Activated naive CD4-positive, alpha-beta T cell treated with Interleukin-2 at 50 U/mL for 16 hours (primary cell): ENCODE measurements around the gene RPLP1.

Source experiments
- DNase-seq: peaks from one replicate; pipeline ENCODE4 v3.0.0-alpha.2; 2020

The RPLP1 gene

DNA sequence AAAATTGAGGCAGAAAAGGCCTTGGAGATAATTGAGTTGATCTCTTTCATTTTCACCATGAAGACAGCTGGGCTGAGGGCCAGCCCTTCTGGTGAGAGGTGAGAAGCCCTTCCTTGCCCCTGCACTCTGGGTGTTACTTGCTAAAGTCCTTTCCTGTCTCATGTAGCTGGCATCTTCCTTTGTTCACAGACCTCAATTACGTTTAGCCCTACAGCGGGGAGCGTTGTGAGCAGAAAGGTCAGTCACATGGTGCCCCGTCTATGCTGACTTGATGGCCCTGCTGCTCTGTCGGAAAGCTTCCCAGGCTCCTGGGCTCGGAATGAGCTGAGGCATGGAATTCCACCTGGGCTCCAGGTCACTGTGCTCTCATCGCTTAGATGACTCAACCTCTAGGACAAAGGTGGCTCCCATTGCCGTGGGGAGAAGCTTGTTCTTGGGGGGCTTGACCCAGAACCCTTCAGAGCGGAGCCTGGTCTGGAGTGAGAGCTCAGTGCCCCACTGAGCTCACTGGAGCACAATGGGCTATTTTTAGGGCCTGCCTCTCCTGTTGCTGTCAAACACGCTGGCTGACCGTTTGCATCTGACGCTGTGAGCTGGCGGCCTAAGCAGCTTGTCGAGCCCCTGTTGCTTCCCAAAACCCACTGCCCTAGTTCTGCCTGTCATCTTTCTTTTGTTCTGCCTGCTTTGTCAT lies 47.0 kb downstream of the RPLP1 start:
- no peak for DNase-seq

DNA sequence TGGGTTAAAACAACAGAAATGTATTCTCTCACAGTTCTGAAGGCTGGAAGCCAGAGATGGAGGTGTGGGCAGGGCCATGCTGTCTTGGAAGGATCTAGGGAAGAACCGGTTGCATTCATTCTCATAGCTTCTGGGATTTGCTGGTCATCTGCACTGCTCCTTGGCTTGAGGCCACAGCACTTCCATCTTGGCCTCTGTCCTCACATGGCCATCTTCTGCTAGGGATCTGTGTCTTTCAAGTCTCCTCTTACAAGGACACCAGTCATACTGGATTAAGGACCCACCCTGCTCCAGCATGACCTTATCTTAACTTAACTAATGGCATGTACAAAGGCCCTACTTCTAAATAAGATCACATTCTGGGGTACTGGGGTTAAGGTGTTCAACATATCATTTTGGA lies 47.7 kb downstream of the RPLP1 start:
- DNase-seq = no peak

DNA sequence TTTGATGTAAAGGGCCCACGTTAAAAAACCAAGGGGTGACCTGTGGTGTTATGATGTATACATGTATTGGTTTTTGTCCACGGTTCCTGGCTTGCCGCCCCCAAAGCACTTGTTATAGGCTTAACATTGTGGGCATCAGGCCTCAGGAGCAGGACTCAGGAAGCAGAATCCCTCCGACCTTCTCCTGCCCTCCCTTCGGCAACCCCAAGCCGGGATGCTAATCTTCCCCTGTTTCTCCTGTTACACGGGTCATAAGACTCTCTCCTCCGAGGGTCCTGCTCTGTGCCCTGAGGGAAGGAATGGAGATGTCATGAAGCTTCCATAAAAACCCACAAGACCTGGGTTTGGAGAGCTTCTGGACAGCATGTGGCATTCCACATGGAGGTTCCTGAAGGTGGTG lies 48.8 kb downstream of the RPLP1 start:
- no peak for DNase-seq

DNA sequence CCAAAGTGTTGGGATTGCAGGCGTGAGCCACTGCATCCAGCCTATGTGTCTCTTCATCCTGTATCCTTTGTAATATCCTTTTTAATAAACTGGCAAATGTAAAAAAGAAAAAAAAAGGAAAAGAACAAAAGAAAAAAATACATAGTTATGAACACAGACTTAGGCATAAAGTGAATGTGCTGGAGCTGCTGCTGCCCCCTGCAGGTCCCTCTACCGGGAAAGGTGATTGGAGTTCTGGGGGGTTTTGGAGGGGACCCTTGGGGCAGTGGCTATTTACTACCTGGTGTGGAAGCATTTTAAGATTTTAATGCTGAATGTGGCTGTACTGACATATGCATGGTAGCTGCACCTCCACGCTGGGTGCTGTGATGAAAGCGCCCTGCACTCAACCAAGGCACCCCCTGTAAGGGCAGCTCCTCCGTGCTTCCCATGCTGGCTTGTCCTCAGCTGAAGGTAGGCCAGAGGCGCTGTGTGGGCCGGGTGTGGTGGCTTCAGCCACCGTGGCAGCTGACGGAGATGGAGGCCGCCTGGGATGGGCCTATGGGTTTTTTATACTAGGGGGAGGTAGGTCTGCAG lies 49.9 kb downstream of the RPLP1 start:
- DNase-seq = no peak

DNA sequence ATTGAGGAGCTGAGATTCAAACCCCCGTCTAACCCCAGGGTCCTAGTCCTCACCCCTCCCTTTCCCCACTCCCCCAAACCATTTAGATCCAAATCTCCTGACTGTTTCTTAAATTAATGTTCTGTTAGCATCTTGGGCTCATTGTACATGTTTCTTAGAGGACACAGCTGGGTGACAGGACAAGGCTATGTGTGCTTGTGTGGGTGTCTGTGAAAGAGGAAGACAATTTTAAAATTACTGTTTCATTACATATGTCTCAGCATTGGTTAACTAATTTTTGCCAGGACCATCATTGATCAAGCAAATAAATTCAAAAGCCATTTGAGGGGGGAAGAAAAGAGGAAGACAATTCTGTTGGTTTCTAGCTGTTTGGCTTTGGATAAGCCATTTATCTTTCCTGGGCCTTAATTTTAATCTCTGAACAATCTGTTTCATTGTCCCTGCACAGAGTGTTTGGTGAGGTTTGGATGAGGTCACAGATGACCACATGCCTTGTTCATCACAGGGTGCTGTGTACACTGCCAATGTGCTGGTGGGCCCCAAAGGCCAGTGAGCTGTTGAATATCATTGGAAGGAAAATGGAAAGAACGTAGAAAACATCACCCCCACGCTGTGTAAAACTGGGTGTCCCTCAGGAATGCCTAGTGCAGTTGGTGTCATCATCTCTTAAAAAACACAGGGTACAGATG lies 51.9 kb downstream of the RPLP1 start:
- DNase-seq = no peak
